ENCODE measurements around the gene SCUBE1.
A peak's percentile ranks its signal among the peaks of the same experiment; 100 is the strongest.

The SCUBE1 gene

GRCh38 chr22:43151251-43152002 is 191.7 kb downstream of the SCUBE1 start, which contains the start of gene TSPO:
Gene TSPO, plus strand, starts transcription at chr22:43151559. Its CDS starts 7,680 bp downstream, at chr22:43159239.
- peak; percentile 65 for DNase-seq

GRCh38 chr22:43150731-43151206 is 192.4 kb downstream of the SCUBE1 start:
- no peak for DNase-seq

GRCh38 chr22:43148581-43148980 is 194.6 kb downstream of the SCUBE1 start:
- no peak for DNase-seq

GRCh38 chr22:43147821-43148220 is 195.4 kb downstream of the SCUBE1 start:
- DNase-seq, result no peak
